ENCODE data around the gene CNTN2.

Gene CNTN2

GRCh38 chr1:205075642-205076155, 32.7 kb downstream of the CNTN2 start:
- DNase-seq: no peak

DNA sequence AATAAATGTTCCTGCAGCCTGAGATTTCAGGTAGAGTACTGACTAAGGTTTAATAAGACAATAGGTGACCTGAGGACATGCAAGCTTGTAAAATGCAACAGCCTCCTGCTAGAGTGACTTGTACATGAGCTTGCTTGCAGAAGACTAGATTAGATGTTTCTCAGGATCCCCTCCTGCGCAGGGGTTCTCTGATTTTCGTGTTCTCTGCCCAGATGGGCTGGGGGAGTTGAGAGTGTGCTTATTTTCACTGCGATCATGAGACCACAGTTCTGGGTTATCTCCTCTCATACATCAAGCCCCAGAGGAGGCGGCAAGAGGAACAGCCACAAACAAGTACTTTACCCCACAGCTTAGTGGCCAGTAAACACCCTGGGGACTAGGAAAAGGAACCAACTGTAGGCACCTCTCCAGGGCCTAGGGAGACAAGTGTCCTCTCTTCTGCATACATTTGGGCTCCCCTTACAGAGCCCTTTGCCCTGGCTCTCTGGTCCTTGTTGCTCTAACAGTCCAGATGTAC, 33.3 kb downstream of the CNTN2 start:
- no peak for DNase-seq

DNA sequence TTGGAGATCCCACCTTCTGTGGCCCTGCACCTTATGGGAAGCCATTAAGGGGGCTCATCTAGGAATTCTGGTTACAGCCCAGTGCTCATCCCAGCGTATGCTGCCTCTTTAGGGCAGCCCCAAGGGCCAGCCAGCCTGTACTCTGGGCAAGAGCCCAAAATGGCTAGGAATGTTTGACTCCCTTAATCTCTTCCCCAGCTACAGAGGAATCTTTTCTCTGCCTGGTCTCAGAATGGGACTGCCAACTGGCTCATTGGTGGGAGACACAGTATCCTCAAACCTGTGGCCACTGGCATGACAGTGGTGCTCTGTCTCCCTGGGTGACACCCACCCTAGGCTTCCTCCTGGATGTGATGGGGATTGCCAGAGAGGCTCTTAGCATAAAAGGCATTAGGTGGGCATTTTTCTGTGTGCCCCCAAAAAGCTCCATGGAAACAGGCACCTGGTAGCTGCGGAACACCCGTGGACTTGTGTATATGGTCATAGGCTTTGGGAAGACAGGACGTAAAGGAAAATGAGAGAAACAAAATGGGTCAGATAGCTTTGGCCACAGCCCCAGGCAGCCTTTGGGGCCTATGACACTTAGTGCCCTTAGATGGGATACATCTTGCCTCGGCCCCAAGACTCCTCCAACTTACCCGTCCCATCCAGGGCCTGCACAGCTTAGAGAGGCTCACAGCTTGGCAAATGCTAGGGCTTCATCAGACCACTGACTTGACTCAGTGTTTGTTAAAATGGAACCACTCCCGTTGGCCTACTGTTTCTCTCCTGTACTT, 34.3 kb downstream of the CNTN2 start:
- DNase-seq: no peak

- no peak for DNase-seq
These were observed 34.9 kb downstream of the CNTN2 start for GRCh38 chr1:205077934-205078311.

DNA sequence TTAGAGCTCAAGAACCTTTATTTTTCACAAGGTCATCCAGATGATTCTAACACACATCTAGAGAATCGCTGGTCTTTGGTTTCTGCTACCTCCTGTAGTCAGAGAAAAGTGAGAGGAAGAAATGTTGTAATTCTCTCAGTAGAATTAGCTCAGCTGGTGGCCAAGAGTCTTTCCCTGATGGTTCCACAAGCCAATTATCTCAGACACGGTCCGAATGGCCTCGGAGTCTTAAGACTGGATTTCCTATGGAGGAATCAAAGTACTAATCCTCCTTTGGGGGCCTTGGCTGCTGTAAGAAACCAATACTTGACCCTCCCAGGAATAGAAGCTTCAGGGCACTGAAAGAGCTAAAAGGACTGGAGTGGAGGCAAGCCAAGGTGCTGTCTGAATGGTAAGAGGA, 39.4 kb downstream of the CNTN2 start:
- DNase-seq: no peak

DNA sequence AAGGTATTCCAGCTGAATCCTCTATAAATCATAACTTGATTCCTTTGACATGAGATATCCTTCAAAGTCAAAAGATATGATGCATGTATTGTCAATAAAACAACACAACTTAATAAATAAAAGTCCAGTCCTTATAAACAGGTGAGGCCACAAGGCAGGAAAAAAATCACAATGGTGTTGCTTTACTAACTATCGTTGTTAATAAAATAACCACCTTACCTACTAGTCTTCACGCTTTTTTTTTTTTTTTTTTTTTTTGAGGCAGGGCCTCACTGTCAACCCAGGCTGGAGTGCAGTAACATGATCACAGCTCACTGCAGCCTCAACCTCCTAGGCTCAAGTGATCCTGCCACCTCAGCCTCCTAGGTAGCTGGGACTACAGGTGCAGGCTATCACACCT, 41.3 kb downstream of the CNTN2 start, which contains the start of gene TMEM81:
Gene TMEM81 (minus strand): TSS at position 101 of the 400 bp plus-strand sequence. CDS start 140 bp downstream, outside the sequence.
- DNase-seq: no peak

GRCh38 chr1:205088341-205088740, 45.3 kb downstream of the CNTN2 start:
- DNase-seq: no peak

DNA sequence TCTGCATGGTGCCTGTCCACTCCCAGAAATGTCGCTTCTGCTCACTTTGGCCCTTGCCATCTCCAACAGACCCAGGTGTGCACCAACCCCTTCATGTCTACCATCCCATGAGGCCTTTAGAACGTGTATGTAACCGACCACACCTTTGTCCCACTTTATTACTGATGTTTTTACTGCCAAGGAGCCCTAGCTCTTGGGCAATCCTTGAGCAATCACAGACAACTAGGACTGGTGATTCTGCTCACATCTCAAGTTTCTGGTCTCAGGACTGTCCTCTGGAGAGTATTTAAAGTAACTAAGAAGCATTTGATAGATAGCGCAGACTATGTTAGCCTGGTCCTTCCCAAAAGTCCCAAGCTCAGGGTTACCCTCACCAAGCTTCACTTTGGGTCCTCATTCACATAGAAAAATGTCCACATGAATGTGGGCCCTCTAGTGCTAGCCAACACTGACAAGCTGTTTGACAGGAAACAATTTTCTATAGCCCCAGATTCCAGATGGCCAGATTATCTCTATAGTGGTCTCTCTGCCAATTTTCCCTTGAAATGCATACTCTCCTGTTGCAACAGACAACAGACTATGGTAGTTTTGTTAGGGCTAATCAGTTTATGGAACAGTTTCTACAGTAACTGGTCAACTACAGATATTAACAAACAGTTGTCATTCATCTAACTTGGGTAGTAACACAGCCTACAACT, 48.2 kb downstream of the CNTN2 start:
- no peak for DNase-seq

DNA sequence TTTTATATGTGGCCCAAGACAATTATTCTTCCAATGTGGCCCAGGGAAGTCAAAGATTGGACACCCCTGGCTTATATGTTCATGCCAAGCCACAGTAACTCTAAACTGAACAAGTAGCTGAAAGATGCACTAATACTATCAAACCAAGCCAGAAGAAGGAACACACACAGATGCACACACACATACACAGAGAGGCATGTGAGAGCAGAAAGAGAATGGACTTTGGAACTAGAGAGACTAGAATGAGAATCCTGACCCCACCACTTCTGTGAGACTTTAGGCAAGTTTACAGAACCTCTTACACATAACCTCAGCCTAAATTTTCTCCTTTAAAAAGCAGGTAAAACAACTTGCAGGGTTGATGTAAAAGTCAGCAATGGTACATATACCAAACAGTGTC, 52.4 kb downstream of the CNTN2 start:
- no peak for DNase-seq

DNA sequence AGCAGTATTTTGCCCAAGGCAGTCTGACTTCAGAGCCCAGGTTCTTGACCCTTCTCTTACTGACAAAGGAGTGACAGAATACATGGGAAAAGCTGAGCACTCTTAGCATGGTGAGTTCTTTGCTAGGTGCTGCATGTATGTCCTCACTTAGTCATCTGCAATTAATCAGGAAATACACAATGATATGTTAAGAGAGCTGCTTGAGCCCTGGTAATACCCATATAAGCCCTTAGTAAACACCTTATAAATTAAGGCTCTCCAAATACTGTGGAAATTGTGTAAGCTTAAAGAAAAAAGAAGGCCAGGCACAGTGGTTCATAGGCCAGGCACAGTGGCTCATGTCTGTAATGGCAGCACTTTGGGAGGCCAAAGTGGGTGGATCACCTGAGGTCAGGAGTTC, 55.2 kb downstream of the CNTN2 start:
- no peak for DNase-seq

DNA sequence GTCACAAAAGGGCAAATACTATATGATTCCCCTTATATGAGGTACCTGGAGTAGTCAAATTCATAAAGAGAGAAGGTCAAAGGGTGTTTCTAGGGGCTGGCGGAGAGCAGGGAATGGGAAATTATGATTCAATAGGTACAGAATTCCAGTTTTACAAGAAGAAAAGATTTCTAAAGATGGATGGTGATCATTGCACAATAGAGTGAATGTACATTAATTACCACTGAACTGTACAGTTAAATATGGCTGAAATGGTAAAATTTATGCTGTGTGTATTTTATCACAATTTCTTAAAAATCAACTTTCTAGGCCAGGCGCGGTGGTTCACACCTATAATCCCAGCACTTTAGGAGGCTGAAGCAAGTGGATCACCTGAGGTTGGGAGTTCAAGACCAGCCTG, 59.4 kb downstream of the CNTN2 start:
- no peak for DNase-seq

- DNase-seq: no peak
These were observed 64.3 kb downstream of the CNTN2 start for GRCh38 chr1:205107327-205107726.

- no peak for DNase-seq
These were observed 65.5 kb downstream of the CNTN2 start for GRCh38 chr1:205108464-205108863.

- no peak for DNase-seq
These were observed 66.3 kb downstream of the CNTN2 start for GRCh38 chr1:205109269-205109668.

GRCh38 chr1:205109711-205110110, 66.7 kb downstream of the CNTN2 start:
- no peak for DNase-seq

DNA sequence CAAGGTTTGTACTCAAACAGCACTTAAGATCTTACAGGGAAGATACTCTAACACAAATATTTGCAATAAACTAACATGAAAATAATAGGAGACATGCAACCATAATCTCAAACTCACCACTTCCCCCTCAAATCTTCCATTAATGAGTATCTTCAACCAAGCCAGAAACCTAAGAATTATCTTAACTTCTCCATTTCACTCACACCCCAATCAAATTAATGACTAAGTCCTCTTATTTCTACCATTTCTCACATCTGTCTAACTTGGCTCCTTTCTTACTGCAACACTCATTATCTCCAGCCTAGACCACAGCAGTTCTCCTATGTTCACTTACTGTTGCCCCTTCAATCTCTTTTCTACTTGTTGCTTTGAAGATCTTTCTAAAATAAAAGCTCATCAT, 68.3 kb downstream of the CNTN2 start:
- no peak for DNase-seq

DNA sequence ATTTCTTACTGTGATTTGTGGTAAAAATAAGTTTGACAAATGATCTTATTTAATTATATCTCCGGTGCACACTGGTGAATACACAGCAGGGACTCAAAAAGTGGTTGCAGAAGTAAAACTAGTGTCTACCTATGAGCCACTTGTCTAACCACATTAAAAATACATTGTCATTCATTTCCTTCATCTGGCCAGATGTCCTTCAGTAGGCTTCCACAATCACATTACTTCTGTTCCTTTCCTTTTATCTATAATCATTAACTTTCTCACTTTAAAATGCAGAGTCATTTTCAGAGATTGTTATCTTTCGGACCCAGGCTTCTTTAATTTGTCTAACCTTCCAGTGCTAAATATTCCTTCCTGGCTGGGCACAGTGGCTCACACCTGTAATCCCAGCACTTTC, 75.7 kb downstream of the CNTN2 start:
- no peak for DNase-seq

GRCh38 chr1:205121660-205122488, 78.9 kb downstream of the CNTN2 start, which contains the start of gene RBBP5:
Gene RBBP5, minus strand, starts transcription at chr1:205121978. Its CDS starts 105 bp downstream, at chr1:205121873.
- peak; percentile 90 for DNase-seq

DNA sequence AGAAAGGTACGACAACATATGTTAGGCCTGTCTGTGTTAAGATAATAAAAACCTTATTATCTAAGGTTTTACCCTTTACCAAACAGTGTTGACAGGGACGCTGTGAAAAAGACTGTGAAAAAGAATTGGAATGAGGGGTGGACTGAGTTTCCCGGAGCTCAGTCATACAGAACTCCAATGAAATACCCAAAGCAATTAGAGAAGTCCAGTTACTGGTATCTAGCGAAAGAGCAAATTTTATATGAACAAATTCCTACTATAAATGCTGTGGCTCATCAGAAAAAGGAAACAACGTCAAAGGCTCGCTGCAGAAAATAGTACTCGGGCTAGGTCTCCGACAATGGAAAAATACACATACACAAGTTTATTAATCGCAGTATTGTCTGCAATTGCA, 79.5 kb downstream of the CNTN2 start:
- peak; percentile 90 for DNase-seq

DNA sequence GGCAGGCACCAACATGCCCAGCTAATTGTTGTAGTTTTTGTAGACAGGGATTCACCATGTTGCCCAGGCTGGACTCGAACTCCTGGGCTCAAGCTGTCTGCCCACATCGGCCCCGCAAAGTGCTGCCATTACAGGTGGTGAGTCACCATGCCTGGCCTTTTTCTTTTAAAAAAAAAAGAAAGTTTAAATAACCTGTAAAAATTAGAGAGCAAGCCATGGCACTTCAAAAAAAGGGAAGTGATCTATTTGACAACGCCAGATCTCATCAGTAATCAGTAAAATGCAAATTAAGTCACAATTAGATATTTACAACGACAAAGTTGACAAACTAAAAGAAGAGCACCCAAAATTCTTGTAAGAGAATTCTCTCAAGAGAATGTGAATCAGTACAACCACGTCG, 81.7 kb downstream of the CNTN2 start:
- no peak for DNase-seq

DNA sequence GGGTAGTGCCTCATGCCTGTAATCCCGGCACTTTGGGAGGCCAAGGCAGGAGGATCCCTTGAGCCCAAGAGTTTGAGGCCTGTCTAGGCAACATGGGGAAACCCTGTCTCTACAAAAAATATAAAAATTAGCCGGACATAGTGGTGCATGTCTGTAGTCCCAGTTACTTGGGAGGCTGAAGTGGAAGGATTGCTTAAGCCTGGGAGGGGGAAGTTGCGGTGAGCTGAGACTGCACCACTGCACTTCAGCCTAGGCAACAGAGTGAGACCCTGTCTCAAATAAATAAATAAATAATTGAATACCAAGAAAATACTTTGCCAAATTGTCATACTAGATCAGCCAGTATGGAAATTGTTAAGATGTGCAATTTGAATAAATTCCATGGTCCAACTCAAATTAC, 84.6 kb downstream of the CNTN2 start:
- no peak for DNase-seq
